Measurements from ENCODE around the gene NLRP6.

NLRP6 gene

DNA sequence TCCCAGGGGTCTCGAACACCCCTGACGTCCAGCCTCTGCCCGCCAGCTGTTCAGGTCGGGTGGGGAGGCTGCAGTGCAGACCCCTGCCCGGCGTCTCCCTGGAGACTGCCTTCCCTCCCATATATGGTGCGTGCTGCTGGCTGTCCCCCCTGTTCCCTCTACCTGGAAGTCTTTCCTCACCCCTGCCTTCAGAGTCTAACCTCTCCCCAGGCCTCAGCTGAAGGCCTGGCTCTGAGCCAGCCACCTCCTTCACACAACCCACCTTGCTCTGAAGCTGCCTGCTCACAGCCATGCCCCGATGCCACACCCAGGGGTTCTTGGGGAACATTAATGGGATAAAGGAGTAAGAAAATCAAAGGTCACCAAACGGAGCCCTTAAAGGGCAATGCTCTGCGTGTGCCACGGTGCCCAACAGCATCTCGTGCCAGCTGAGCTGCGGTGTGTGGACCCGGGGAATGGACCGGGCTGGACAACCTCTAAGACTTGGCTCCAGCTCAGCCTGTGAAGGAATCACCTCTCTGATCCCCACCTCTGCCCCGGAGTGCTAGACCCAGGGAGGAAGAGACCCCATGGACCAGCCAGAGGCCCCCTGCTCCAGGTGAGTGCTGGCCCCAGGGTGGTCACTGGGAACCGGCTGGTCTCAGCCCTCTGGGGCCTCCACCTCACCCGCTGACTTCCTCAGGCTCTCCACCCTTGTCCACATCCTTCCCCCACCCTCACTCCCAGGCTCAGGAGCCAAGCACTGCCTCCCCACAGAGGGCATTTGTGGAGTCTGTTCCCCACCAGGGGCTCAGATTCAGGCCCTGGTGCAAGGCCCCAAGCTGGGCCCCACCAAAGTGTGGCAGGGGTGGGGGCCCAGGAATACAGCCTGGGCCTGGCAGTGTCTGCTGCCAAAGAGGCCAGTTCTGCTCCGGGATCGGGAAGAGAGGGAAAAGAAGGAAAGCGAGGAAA, at the start of gene NLRP6:
Gene NLRP6, plus strand, starts transcription at position 407 of the 951 bp plus-strand sequence. Its CDS starts 163 bp downstream, at position 570.
- no peak within 1 kb of the TSS for H3K4me3 ChIP-seq (ENCODE audit: low read length)
- DNase-seq (ENCODE audit: low read depth), result no peak
- TF ChIP-seq, protein P1, sequence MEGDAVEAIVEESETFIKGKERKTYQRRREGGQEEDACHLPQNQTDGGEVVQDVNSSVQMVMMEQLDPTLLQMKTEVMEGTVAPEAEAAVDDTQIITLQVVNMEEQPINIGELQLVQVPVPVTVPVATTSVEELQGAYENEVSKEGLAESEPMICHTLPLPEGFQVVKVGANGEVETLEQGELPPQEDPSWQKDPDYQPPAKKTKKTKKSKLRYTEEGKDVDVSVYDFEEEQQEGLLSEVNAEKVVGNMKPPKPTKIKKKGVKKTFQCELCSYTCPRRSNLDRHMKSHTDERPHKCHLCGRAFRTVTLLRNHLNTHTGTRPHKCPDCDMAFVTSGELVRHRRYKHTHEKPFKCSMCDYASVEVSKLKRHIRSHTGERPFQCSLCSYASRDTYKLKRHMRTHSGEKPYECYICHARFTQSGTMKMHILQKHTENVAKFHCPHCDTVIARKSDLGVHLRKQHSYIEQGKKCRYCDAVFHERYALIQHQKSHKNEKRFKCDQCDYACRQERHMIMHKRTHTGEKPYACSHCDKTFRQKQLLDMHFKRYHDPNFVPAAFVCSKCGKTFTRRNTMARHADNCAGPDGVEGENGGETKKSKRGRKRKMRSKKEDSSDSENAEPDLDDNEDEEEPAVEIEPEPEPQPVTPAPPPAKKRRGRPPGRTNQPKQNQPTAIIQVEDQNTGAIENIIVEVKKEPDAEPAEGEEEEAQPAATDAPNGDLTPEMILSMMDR (conservative IDR thresholded peaks at IDR 0.05; ENCODE audit: low read depth, low read length), result no peak

DNA sequence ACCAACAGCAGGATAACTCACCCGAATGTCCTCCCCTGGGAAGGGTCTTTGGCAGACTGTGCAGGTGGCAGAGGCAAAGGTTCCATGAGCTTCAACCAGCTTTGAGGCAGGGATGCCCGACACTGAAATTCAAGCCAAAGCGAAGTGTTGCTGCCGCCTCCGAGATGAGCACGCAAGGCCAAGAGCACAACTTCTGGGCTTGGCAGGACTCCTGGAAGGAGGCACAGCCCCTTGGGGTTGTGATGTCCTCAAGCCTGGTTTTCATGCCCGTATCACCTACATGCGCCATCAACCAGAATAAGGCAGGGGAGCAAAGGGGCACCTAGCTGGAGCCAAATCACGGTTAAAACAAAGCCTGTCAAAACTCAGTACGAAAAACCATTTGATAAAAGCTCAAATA, 47.8 kb upstream of the NLRP6 start:
- TF ChIP-seq, protein P1 (conservative IDR thresholded peaks at IDR 0.05; ENCODE audit: low read depth, low read length), result no peak
- no peak for DNase-seq (ENCODE audit: low read depth)
- H3K4me3 ChIP-seq (ENCODE audit: low read length), result no peak overlapping the region

DNA sequence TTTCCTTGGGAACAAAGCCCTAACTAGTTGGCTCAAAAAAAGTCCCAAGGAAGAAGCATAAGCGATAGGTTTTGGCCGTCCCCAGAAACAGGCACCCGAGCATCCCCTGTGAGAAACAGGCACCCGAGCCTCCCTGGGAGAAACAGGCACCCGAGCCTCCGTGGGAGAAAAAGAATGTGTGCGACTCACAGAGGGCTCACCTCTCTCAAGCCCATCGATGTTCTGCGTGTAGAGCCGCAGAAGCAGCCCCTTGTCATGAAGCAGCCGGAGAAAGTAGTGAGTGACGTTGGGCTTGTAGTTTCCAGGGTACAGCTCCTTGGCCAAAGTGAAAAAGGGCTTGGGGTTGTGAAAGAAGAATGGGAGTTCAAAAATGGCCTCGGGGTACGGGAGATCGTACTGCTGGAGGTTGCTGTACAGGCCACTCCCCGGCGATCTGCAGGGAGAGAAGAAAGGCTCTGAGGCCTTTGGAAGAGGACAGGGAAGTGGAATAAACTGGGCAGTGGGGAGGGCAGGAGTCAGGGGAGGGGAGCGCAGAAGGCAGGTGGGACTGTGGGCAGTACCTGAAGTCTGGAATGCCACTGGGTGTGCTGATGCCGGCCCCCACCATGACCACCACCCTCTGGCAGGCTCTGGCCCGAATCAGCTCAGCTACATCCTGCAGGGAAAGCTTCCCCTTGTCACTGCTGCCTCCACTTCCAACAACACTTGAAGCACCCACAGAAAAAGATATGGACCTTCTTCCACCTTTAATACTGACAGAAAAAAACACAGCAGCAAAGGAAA, 45.2 kb upstream of the NLRP6 start:
- TF ChIP-seq, protein P1 (conservative IDR thresholded peaks at IDR 0.05; ENCODE audit: low read depth, low read length), result no peak
- no peak for DNase-seq (ENCODE audit: low read depth)
- no peak overlapping the region for H3K4me3 ChIP-seq (ENCODE audit: low read length)

DNA sequence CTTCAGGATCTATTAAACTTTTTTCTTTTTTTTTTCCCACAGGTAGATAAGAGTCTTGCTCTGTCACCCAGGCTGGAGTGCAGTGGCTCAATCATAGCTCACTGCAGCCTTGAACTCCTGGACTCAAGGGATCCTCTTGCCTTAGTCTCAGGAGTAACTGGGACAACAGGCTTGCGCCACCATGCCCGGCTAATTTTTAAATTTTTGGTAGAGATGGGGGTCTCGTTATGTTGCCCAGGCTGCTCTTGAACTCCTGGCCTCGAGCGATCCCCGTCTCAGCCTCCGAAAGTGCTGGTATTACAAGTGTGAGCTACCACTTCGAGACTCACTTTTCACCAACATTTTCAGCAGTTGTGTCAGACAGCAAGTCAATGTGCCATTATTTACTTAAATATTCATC, 43.0 kb upstream of the NLRP6 start:
- peak overlapping the region; percentile 79 for H3K4me3 ChIP-seq (ENCODE audit: low read length)
- DNase-seq (ENCODE audit: low read depth), result no peak
- TF ChIP-seq, protein P1 (conservative IDR thresholded peaks at IDR 0.05; ENCODE audit: low read depth, low read length), result no peak

DNA sequence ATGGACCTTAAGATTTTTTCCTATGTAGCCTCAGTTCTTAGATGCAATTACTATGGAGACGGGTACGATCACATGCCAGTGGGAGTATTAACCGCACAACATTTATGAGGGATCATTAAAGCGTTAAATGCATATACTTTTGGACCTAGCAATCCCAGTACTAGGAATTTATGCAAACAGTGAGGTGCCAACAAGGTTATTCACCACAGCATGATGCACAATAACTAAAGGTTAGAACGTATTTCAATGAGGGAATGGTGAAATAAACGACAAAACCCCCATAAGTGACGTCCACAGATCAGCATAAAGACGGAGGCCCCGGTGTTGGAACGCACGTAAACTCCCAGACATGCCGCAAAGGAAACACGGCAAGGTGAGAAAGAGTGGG, 42.6 kb upstream of the NLRP6 start:
- TF ChIP-seq, protein P1 (conservative IDR thresholded peaks at IDR 0.05; ENCODE audit: low read depth, low read length), result no peak
- H3K4me3 ChIP-seq (ENCODE audit: low read length), result peak overlapping the region; percentile 79
- DNase-seq (ENCODE audit: low read depth), result no peak

DNA sequence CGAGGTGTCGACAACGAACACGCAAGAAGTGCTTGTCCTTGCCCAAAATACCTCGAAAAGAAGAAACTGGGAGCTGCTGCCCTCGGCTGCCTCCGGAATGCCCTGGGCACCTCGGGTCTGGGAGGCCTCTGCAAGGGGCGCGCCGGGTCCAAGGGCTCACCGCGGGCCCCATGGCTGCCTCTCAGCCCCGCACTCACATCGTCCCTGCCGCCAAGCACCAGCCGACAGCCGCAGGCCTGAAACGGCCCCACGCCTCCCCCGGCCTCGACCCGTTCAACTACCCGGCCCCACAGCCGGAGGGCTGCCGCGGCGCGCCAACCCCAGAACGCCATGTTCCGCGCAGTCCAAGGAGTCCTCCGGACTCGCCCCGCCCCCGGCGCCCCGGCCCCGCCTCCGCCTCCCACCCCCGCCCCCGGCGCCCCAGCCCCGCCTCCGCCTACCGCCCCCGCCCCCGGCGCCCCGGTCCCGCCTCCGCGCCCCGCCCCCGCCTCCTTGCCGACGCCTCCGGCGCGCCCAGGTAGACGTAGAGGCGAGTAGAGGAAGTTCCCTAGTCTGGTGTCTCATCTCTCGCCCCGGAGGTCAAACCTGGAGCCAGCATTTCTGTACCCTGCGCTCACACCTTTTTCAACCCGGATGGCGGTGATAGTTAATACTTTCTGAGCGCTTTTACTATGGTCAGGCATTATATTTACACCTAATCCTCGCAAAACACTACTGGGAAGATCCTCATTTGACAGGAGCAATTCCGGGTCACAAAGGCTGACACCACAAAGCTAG, 42.0 kb upstream of the NLRP6 start, which contains the start of gene SIRT3:
Gene SIRT3, minus strand, starts transcription at position 346 of the 777 bp plus-strand sequence. Its CDS starts 14 bp downstream, at position 332.
- DNase-seq (ENCODE audit: low read depth), result peak; percentile 19
- TF ChIP-seq, protein P1 (conservative IDR thresholded peaks at IDR 0.05; ENCODE audit: low read depth, low read length), result peak; percentile 4

More for the DNA sequence above, 42.0 kb upstream of the NLRP6 start, which contains the start of gene SIRT3:
- H3K4me3 ChIP-seq (ENCODE audit: low read length), result peak within 1 kb of the TSS; percentile 95

All from retinal pigment epithelial cell (primary cell).